ENCODE results near the gene CIDEA.

DNA sequence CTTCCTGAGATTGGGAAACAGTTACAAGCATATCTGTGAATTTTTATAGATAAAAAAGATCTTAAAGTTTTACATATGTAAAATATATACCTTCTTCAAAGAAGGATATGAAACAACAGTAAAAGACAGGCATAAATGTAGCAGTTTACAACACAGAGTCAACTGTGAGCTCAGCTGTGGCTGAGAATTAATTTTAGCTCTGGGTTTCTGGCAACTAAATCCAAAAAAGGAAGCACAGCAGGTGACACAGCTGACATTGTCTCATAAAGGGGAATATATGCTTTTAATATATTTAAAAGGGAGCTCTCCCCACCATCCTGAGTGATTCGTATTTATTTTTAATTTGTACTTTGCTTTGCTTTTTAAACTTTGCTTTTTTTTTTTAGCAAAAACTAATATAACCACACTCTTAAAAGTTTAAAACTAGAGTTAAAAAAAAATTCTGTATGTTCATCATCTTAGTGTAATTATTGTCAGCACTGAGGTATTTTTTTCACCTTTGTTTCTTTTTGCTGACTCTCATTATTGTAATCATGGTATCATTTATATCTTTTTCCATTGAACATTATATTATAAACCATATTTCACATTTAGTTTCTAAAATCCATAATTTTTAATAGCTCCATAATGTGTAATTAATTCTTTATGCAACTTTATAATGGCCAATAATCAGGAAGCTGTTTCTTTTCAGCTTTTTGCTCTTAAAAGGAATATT lies 60.6 kb downstream of the CIDEA start:
- TF ChIP-seq SP1 (CRISPR knock-in tag; conservative IDR thresholded peaks at IDR 0.05) (no peak), TEAD1 (CRISPR knock-in tag; IDR thresholded peaks at IDR 0.05) (no peak), GABPB1 (CRISPR knock-in tag; IDR thresholded peaks at IDR 0.05) (no peak), ZNF232 (CRISPR knock-in tag; IDR thresholded peaks at IDR 0.05) (no peak), PRRX2 (CRISPR knock-in tag; IDR thresholded peaks at IDR 0.05) (no peak), ZNF423 (CRISPR knock-in tag; IDR thresholded peaks at IDR 0.05) (no peak), JAZF1 (CRISPR knock-in tag; IDR thresholded peaks at IDR 0.05) (no peak)
- TF ChIP-seq, protein P1, sequence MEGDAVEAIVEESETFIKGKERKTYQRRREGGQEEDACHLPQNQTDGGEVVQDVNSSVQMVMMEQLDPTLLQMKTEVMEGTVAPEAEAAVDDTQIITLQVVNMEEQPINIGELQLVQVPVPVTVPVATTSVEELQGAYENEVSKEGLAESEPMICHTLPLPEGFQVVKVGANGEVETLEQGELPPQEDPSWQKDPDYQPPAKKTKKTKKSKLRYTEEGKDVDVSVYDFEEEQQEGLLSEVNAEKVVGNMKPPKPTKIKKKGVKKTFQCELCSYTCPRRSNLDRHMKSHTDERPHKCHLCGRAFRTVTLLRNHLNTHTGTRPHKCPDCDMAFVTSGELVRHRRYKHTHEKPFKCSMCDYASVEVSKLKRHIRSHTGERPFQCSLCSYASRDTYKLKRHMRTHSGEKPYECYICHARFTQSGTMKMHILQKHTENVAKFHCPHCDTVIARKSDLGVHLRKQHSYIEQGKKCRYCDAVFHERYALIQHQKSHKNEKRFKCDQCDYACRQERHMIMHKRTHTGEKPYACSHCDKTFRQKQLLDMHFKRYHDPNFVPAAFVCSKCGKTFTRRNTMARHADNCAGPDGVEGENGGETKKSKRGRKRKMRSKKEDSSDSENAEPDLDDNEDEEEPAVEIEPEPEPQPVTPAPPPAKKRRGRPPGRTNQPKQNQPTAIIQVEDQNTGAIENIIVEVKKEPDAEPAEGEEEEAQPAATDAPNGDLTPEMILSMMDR (IDR thresholded peaks at IDR 0.05): no peak
- TF ChIP-seq, protein P2, sequence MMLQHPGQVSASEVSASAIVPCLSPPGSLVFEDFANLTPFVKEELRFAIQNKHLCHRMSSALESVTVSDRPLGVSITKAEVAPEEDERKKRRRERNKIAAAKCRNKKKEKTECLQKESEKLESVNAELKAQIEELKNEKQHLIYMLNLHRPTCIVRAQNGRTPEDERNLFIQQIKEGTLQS (CRISPR knock-in tag; conservative IDR thresholded peaks at IDR 0.05): no peak
- TF ChIP-seq, protein P3, sequence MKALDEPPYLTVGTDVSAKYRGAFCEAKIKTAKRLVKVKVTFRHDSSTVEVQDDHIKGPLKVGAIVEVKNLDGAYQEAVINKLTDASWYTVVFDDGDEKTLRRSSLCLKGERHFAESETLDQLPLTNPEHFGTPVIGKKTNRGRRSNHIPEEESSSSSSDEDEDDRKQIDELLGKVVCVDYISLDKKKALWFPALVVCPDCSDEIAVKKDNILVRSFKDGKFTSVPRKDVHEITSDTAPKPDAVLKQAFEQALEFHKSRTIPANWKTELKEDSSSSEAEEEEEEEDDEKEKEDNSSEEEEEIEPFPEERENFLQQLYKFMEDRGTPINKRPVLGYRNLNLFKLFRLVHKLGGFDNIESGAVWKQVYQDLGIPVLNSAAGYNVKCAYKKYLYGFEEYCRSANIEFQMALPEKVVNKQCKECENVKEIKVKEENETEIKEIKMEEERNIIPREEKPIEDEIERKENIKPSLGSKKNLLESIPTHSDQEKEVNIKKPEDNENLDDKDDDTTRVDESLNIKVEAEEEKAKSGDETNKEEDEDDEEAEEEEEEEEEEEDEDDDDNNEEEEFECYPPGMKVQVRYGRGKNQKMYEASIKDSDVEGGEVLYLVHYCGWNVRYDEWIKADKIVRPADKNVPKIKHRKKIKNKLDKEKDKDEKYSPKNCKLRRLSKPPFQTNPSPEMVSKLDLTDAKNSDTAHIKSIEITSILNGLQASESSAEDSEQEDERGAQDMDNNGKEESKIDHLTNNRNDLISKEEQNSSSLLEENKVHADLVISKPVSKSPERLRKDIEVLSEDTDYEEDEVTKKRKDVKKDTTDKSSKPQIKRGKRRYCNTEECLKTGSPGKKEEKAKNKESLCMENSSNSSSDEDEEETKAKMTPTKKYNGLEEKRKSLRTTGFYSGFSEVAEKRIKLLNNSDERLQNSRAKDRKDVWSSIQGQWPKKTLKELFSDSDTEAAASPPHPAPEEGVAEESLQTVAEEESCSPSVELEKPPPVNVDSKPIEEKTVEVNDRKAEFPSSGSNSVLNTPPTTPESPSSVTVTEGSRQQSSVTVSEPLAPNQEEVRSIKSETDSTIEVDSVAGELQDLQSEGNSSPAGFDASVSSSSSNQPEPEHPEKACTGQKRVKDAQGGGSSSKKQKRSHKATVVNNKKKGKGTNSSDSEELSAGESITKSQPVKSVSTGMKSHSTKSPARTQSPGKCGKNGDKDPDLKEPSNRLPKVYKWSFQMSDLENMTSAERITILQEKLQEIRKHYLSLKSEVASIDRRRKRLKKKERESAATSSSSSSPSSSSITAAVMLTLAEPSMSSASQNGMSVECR (CRISPR knock-in tag; IDR thresholded peaks at IDR 0.05; ENCODE audit: borderline replicate concordance): no peak
- TF ChIP-seq, protein P4, sequence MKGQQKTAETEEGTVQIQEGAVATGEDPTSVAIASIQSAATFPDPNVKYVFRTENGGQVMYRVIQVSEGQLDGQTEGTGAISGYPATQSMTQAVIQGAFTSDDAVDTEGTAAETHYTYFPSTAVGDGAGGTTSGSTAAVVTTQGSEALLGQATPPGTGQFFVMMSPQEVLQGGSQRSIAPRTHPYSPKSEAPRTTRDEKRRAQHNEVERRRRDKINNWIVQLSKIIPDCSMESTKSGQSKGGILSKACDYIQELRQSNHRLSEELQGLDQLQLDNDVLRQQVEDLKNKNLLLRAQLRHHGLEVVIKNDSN (CRISPR knock-in tag; IDR thresholded peaks at IDR 0.05): no peak
